SK-N-SH treated with all-trans-retinoic acid at 6 μM for 48 hours (cell line): ENCODE measurements around the gene GSG1L.
"Not testable (repeated sequence)": the region's sequence is repeated elsewhere in the genome, so short reads cannot be mapped to it uniquely, and the experiment has no call there.

Experiments
- ATAC-seq: fragments of 200-7000 bp; cut with Tn5 transposase; 3 replicates; pipeline ENCODE4 v1.9.1; 2020; ENCODE audit warnings: mild to moderate bottlenecking, moderate library complexity
- ARNTL ChIP-seq: fragments of 450-650 bp; formaldehyde crosslinking; IDR thresholded peaks from 2 replicates; pipeline ENCODE4 v1.5.0; 2020; ENCODE audit warnings: low read depth, mild to moderate bottlenecking, moderate library complexity, borderline replicate concordance
- BACH2 ChIP-seq: fragments of 250-450 bp; sonication (Bioruptor Pico); IDR thresholded peaks from 2 replicates; pipeline ENCODE4 v1.9.0; 2021; ENCODE audit warnings: mild to moderate bottlenecking, borderline replicate concordance
- CREB5 ChIP-seq: fragments of 250-450 bp; sonication (Bioruptor Pico); IDR thresholded peaks from 2 replicates; pipeline ENCODE4 v1.5.1; 2020; ENCODE audit warnings: low read depth, mild to moderate bottlenecking, moderate library complexity
- CSDC2 ChIP-seq: fragments of 250-450 bp; sonication (Bioruptor Pico); IDR thresholded peaks from 2 replicates; pipeline ENCODE4 v1.5.0; 2020; ENCODE audit warnings: mild to moderate bottlenecking, moderate library complexity
- ESRRG ChIP-seq: fragments of 250-450 bp; sonication (Bioruptor Pico); IDR thresholded peaks from 2 replicates; pipeline ENCODE4 v1.6.1; 2021; ENCODE audit warnings: mild to moderate bottlenecking
- GLIS3 ChIP-seq: fragments of 250-450 bp; sonication (Bioruptor Pico); IDR thresholded peaks from 2 replicates; pipeline ENCODE4 v1.5.0; 2020; ENCODE audit warnings: mild to moderate bottlenecking, moderate library complexity
- ISL1 ChIP-seq: fragments of 250-450 bp; sonication (Bioruptor Pico); IDR thresholded peaks from 2 replicates; pipeline ENCODE4 v2.1.2; 2022; ENCODE audit warnings: mild to moderate bottlenecking, moderate library complexity
- OSR1 ChIP-seq: fragments of 250-450 bp; sonication (Bioruptor Pico); IDR thresholded peaks from 2 replicates; pipeline ENCODE4 v1.8.0; 2022; ENCODE audit warnings: moderate library complexity, mild to moderate bottlenecking, inconsistent platforms
- PPARA ChIP-seq: fragments of 250-450 bp; sonication (Bioruptor Pico); IDR thresholded peaks from 2 replicates; pipeline ENCODE4 v1.5.0; 2020; ENCODE audit warnings: mild to moderate bottlenecking, borderline replicate concordance
- SNAI2 ChIP-seq: fragments of 250-450 bp; sonication (Bioruptor Pico); IDR thresholded peaks from 2 replicates; pipeline ENCODE4 v1.5.0; 2020; ENCODE audit warnings: mild to moderate bottlenecking, moderate library complexity
- TCF4 ChIP-seq: fragments of 250-450 bp; sonication (Bioruptor Pico); IDR thresholded peaks from 2 replicates; pipeline ENCODE4 v1.8.0; 2021; ENCODE audit warnings: mild to moderate bottlenecking, moderate library complexity, borderline replicate concordance
- TOX ChIP-seq: fragments of 250-450 bp; sonication (Bioruptor Pico); IDR thresholded peaks from 2 replicates; pipeline ENCODE4 v1.8.0; 2021; ENCODE audit warnings: mild to moderate bottlenecking, moderate library complexity, borderline replicate concordance
- ZC3H10 ChIP-seq: fragments of 250-450 bp; sonication (Bioruptor Pico); IDR thresholded peaks from 2 replicates; pipeline ENCODE4 v1.5.1; 2021; ENCODE audit warnings: mild to moderate bottlenecking, moderate library complexity
- ZFP3 ChIP-seq: fragments of 250-450 bp; sonication (Bioruptor Pico); IDR thresholded peaks from 2 replicates; pipeline ENCODE4 v1.5.0; 2020; ENCODE audit warnings: mild to moderate bottlenecking, moderate library complexity
- ZFP30 ChIP-seq: fragments of 450-650 bp; formaldehyde crosslinking; IDR thresholded peaks from 2 replicates; pipeline ENCODE4 v1.5.0; 2022; ENCODE audit warnings: mild to moderate bottlenecking, moderate library complexity
- ZNF565 ChIP-seq: fragments of 450-650 bp; formaldehyde crosslinking; conservative IDR thresholded peaks from 2 replicates; pipeline ENCODE4 v1.5.0; 2020; ENCODE audit warnings: low read depth, mild to moderate bottlenecking, moderate library complexity
- ZNF70 ChIP-seq: fragments of 450-650 bp; formaldehyde crosslinking; IDR thresholded peaks from 2 replicates; pipeline ENCODE4 v1.5.0; 2020; ENCODE audit warnings: mild to moderate bottlenecking, moderate library complexity
- ZNF8 ChIP-seq: fragments of 450-650 bp; formaldehyde crosslinking; IDR thresholded peaks from 2 replicates; pipeline ENCODE4 v1.5.0; 2020; ENCODE audit warnings: mild to moderate bottlenecking, moderate library complexity
- TF ChIP-seq, protein P1 (sequence below): fragments of 250-450 bp; sonication (Bioruptor Pico); IDR thresholded peaks from 2 replicates; pipeline ENCODE4 v1.8.0; 2020; ENCODE audit warnings: mild to moderate bottlenecking, moderate library complexity, borderline replicate concordance
- TF ChIP-seq, protein P2 (sequence below): fragments of 250-450 bp; sonication (Bioruptor Pico); IDR thresholded peaks from 2 replicates; pipeline ENCODE4 v1.5.0; 2020; ENCODE audit warnings: mild to moderate bottlenecking, moderate library complexity

Gene GSG1L

GRCh38 chr16:27883576-27883975 is 179.9 kb downstream of the GSG1L start:
- TF ChIP-seq SNAI2 (CRISPR knock-in tag): no peak
- no peak for TF ChIP-seq BACH2 (CRISPR knock-in tag)
- no peak for ATAC-seq

DNA sequence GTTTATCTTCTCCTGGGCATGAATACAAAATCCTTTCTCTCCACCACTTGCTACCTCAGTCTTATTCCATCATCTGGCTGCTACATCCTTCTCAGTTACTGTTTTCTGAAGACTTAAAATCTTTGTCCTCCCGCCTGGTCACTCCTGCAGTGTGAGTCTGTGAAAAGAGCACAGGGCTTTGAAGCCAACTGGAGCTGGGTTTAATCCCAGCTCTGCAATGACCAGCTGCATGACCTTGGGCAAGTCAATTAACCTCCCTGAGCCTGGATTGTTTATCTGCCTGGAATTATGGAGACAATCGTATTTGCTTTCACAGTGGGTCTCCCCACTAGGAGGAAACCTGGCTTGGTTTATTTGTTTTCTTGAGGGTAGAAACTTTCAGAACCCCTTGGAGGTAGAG is 183.2 kb downstream of the GSG1L start:
- no peak for TF ChIP-seq ZNF8 (CRISPR knock-in tag)
- no peak for TF ChIP-seq ZNF565 (CRISPR knock-in tag)
- no peak for TF ChIP-seq ZNF70 (CRISPR knock-in tag)
- no peak for TF ChIP-seq ESRRG
- TF ChIP-seq SNAI2 (CRISPR knock-in tag): no peak
- no peak for TF ChIP-seq OSR1 (CRISPR knock-in tag)
- no peak for TF ChIP-seq TOX (CRISPR knock-in tag)
- no peak for TF ChIP-seq ZFP3 (CRISPR knock-in tag)
- no peak for TF ChIP-seq ARNTL (CRISPR knock-in tag)
- TF ChIP-seq, protein P1, sequence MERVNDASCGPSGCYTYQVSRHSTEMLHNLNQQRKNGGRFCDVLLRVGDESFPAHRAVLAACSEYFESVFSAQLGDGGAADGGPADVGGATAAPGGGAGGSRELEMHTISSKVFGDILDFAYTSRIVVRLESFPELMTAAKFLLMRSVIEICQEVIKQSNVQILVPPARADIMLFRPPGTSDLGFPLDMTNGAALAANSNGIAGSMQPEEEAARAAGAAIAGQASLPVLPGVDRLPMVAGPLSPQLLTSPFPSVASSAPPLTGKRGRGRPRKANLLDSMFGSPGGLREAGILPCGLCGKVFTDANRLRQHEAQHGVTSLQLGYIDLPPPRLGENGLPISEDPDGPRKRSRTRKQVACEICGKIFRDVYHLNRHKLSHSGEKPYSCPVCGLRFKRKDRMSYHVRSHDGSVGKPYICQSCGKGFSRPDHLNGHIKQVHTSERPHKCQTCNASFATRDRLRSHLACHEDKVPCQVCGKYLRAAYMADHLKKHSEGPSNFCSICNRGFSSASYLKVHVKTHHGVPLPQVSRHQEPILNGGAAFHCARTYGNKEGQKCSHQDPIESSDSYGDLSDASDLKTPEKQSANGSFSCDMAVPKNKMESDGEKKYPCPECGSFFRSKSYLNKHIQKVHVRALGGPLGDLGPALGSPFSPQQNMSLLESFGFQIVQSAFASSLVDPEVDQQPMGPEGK (CRISPR knock-in tag): no peak
- no peak for TF ChIP-seq BACH2 (CRISPR knock-in tag)
- no peak for TF ChIP-seq ZFP30
- no peak for TF ChIP-seq CREB5
- no peak for TF ChIP-seq PPARA (CRISPR knock-in tag)
- TF ChIP-seq, protein P2, sequence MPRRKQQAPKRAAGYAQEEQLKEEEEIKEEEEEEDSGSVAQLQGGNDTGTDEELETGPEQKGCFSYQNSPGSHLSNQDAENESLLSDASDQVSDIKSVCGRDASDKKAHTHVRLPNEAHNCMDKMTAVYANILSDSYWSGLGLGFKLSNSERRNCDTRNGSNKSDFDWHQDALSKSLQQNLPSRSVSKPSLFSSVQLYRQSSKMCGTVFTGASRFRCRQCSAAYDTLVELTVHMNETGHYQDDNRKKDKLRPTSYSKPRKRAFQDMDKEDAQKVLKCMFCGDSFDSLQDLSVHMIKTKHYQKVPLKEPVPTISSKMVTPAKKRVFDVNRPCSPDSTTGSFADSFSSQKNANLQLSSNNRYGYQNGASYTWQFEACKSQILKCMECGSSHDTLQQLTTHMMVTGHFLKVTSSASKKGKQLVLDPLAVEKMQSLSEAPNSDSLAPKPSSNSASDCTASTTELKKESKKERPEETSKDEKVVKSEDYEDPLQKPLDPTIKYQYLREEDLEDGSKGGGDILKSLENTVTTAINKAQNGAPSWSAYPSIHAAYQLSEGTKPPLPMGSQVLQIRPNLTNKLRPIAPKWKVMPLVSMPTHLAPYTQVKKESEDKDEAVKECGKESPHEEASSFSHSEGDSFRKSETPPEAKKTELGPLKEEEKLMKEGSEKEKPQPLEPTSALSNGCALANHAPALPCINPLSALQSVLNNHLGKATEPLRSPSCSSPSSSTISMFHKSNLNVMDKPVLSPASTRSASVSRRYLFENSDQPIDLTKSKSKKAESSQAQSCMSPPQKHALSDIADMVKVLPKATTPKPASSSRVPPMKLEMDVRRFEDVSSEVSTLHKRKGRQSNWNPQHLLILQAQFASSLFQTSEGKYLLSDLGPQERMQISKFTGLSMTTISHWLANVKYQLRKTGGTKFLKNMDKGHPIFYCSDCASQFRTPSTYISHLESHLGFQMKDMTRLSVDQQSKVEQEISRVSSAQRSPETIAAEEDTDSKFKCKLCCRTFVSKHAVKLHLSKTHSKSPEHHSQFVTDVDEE (CRISPR knock-in tag): no peak
- no peak for TF ChIP-seq TCF4
- TF ChIP-seq CSDC2 (CRISPR knock-in tag): no peak
- no peak for TF ChIP-seq ZC3H10
- TF ChIP-seq ISL1: no peak
- no peak for TF ChIP-seq GLIS3 (CRISPR knock-in tag)
- ATAC-seq: no peak

DNA sequence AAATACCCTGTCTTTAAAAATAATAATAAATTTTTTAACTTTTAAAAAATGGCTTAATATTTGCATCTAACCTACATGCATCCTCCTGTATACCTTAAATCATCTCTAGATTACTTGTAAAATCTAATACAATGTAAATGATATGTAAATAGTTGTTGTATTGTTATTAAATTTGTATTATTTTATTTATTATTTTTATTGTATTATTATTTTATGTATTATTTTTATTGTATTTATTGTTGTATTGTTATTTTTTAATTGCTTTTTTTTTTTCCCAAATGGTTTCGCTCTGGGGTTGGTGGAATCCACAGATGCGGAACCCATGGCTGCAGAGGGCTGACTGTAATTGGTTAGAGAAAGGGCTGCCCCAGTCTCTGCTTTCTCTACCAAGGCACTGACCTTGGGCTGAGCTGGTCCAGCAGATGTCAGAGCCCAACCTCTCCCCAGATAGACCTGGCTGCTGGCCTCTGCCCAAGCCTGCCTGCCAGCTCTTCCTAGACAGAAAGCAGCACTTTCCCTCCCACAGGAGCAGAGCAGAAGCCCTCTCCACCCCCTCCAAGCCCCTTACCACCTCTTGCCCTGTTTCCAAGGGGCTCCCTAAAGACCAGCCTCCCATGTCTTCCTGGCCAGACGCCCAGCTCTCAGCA is 183.8 kb downstream of the GSG1L start:
- peak; percentile 28; the same call in 1 of the 3 replicates for ATAC-seq
- TF ChIP-seq ARNTL (CRISPR knock-in tag) (no peak), GLIS3 (CRISPR knock-in tag) (no peak), ISL1 (no peak), TCF4 (no peak), CSDC2 (CRISPR knock-in tag) (no peak), ZNF565 (CRISPR knock-in tag) (no peak), ESRRG (no peak), ZFP30 (no peak), ZNF70 (CRISPR knock-in tag) (no peak)
- TF ChIP-seq, protein P1 (CRISPR knock-in tag): no peak

GRCh38 chr16:27872627-27873026 is 190.9 kb downstream of the GSG1L start:
- not testable (repeated sequence) for ATAC-seq
